Activated CD8-positive, alpha-beta T cell treated with anti-CD3 and anti-CD28 coated beads for 36 hours (primary cell): ENCODE measurements around the gene HES1. TPM values are rescaled to one million over a fixed set of nuclear protein-coding genes. Genes with fewer than 3 reads are reported as not detected.
A peak's percentile ranks its signal among the peaks of the same experiment; 100 is the strongest.

Experiments
- ATAC-seq: fragments of 200-7000 bp; cut with Tn5 transposase; one replicate; pipeline ENCODE4 v1.10.0; 2021; ENCODE audit warnings: mild to moderate bottlenecking, moderate library complexity
- CTCF ChIA-PET: fragments of 350-600 bp; sonication (Branson Sonifier 250); formaldehyde crosslinking; loops from one replicate; lab custom pipeline; 2021; ENCODE audit warnings: antibody characterized with exemption; lab: Charles Lee
- POLR2A ChIA-PET: fragments of 350-600 bp; sonication (Branson Sonifier 250); formaldehyde crosslinking; loops from one replicate; lab custom pipeline; 2021; ENCODE audit warnings: antibody characterized with exemption; lab: Charles Lee
- DNase-seq: peaks from one replicate; pipeline ENCODE4 v3.0.0-alpha.2; 2020
- H3K27ac Mint-ChIP-seq: one replicate; pipeline ENCODE4 v1.8.0; 2021; ENCODE audit warnings: mild to moderate bottlenecking, mixed read lengths
- H3K27me3 Mint-ChIP-seq: one replicate; pipeline ENCODE4 v1.8.0; 2021; ENCODE audit warnings: mixed read lengths
- H3K36me3 Mint-ChIP-seq: one replicate; pipeline ENCODE4 v1.8.0; 2021; ENCODE audit warnings: low read depth, mixed read lengths
- H3K4me1 Mint-ChIP-seq: one replicate; pipeline ENCODE4 v1.8.0; 2021; ENCODE audit warnings: low read depth, mixed read lengths
- H3K4me3 Mint-ChIP-seq: one replicate; pipeline ENCODE4 v1.8.0; 2021; ENCODE audit warnings: mild to moderate bottlenecking, moderate library complexity, mixed read lengths
- H3K9me3 Mint-ChIP-seq: one replicate; pipeline ENCODE4 v1.8.0; 2021; ENCODE audit warnings: mixed read lengths
- CTCF ChIP-seq: fragments of 200-600 bp; IDR thresholded peaks from one replicate; pipeline ENCODE4 v1.8.0; 2022; ENCODE audit warnings: antibody characterized with exemption, mild to moderate bottlenecking
- intact Hi-C: fragments of 100-400 bp; cut with micrococcal nuclease; formaldehyde crosslinking; loops from one replicate; pipeline ENCODE4 v1.10.0; 2022
- total RNA-seq, 2 experiments: library from RNA; stranded (reverse); gene quantifications; one replicate each; pipeline ENCODE4 v1.2.3, GENCODE V29; 2021

The HES1 gene
- total RNA-seq, 2 experiments from 2014 or later = not detected

- ATAC-seq = no peak
- intact Hi-C loops = loop anchor here (5.0 to 10.0 kb wide), 4 partner anchors 172 to 471 kb away; no protein-coding TSS in a partner anchor
- no peak for DNase-seq
- Mint-ChIP-seq H3K27me3 (peaks cover 70% of the 10 kb centered on the region), H3K9me3 (no peaks in the 10 kb centered on the region), H3K36me3 (no peaks in the 10 kb centered on the region), H3K27ac (no peak overlapping the region), H3K4me3 (no peak overlapping the region), H3K4me1 (peaks cover 39% of the 10 kb centered on the region)
- TF ChIP-seq CTCF = no peak
- ChIA-PET POLR2A (no interaction called here), CTCF (interaction anchor here (1.2 kb wide), 2 partner anchors 180 kb away, joined by 3 to 4 read pairs; no protein-coding TSS in a partner anchor)
These were observed 487 bp upstream of the HES1 start for GRCh38 chr3:194135516-194135805.

- H3K27ac Mint-ChIP-seq = no peak overlapping the region
- H3K4me1 Mint-ChIP-seq = peaks cover 35% of the 10 kb centered on the region
- ChIA-PET CTCF (interaction anchor here (0.9 to 1.2 kb wide), 4 partner anchors 89 to 490 kb away, joined by 3 read pairs; no protein-coding TSS in a partner anchor), POLR2A (no interaction called here)
- intact Hi-C loops = loop anchor here (5.0 to 10.0 kb wide), 4 partner anchors 171 to 472 kb away; no protein-coding TSS in a partner anchor
- peak overlapping the region; percentile 57 for H3K4me3 Mint-ChIP-seq
- H3K9me3 Mint-ChIP-seq = no peaks in the 10 kb centered on the region
- peaks cover 60% of the 10 kb centered on the region for H3K27me3 Mint-ChIP-seq
- ATAC-seq (no peak), DNase-seq (peak; percentile 35)
- H3K36me3 Mint-ChIP-seq = no peaks in the 10 kb centered on the region
- no peak for TF ChIP-seq CTCF
These were observed 615 bp downstream of the HES1 start for GRCh38 chr3:194136519-194137007.

- Mint-ChIP-seq H3K27me3 (peaks cover 58% of the 10 kb centered on the region), H3K4me1 (peaks cover 35% of the 10 kb centered on the region), H3K4me3 (peak overlapping the region; percentile 57), H3K27ac (no peak overlapping the region), H3K36me3 (no peaks in the 10 kb centered on the region), H3K9me3 (no peaks in the 10 kb centered on the region)
- POLR2A ChIA-PET = no interaction called here
- ATAC-seq (no peak), DNase-seq (peak; percentile 34)
- intact Hi-C loops = loop anchor here (5.0 to 10.0 kb wide), 4 partner anchors 170 to 472 kb away; no protein-coding TSS in a partner anchor
- TF ChIP-seq CTCF = no peak
- CTCF ChIA-PET = interaction anchor here (0.9 to 1.7 kb wide), 4 partner anchors 89 to 490 kb away, joined by 3 to 9 read pairs (median 3); no protein-coding TSS in a partner anchor
These were observed 1.1 kb downstream of the HES1 start for GRCh38 chr3:194137008-194137505.

- Mint-ChIP-seq H3K4me3 (peak overlapping the region; percentile 57), H3K27ac (no peak overlapping the region), H3K27me3 (peaks cover 53% of the 10 kb centered on the region), H3K4me1 (peaks cover 40% of the 10 kb centered on the region), H3K36me3 (no peaks in the 10 kb centered on the region), H3K9me3 (no peaks in the 10 kb centered on the region)
- DNase-seq (peak; percentile 67), ATAC-seq (peak; percentile 9)
- intact Hi-C loops = loop anchor here (5.0 to 10.0 kb wide), 4 partner anchors 170 to 473 kb away; no protein-coding TSS in a partner anchor
- ChIA-PET CTCF (interaction anchor here (1.0 to 2.5 kb wide), 6 partner anchors 8 to 357 kb away, joined by 3 to 12 read pairs (median 5); no protein-coding TSS in a partner anchor), POLR2A (no interaction called here)
- no peak for TF ChIP-seq CTCF
These were observed 1.8 kb downstream of the HES1 start for GRCh38 chr3:194137506-194138474.
